HG02763 (cell line): ENCODE data around the gene VEGFC.

Experiments
- ATAC-seq: cut with Tn5 transposase; IDR thresholded peaks from one replicate; pipeline ENCODE4 v1.9.1; 2021; ENCODE audit warnings: mild to moderate bottlenecking, moderate library complexity; ENCODE audit not compliant: unreplicated experiment

VEGFC gene

DNA sequence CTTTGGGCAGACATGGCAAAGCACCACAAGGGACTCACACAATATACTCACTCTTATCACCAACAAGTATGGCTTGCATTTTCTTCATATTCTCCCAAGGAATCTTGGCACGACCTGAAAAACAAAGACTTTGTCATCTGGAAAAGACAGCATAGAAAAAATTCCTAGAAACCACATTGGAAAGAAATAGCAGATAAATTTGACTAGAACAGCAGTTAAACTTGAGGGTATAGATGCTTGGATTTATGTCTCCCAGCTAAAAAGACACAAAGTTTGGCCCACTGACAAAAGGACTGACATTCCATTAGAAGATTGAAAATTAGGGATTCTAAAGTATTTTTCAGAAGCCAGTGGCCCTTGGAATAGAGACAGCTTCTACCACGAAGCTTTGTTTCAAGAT, 6.9 kb upstream of the VEGFC start:
- ATAC-seq: no peak

DNA sequence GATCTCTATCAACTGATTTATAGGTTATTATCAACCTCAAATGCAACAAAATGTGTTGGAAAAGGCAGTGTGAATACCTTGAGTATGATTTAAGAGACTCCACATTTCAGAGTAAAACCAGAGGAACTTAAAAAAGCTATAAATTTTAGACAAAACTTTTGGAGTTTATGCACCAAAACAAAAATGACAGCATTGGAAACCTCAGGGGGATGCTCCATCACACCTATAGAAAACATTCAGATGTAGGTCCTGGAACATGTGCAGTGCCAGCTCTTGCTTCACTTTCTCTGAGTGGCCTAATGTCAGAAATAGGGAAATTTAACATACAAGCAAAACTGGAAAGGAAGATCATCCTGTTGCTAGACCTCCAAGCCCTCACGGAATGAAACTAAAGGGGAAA, 5.8 kb upstream of the VEGFC start:
- no peak for ATAC-seq

DNA sequence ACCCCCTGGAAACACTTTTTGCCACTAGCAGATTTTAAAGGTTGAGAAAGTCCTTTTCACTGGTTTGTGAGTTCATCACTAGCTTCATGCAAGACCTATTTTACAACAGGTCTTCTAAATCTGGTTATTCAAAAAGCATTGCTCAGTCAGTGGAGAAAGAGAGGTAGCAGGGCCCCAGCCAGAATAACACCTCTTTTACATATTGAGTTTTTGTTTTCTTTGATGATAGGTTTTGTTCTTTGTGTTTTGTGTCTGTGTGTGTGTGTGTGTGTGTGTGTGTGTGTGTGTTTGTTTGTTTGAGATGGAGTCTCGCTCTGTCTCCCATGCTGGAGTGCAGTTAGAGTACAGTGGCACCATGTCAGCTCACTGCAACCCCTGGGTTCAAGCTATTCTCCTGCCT, 2.7 kb upstream of the VEGFC start:
- ATAC-seq: no peak

- ATAC-seq: no peak
Observed at GRCh38 chr4:176794651-176795050, 1.9 kb upstream of the VEGFC start.

GRCh38 chr4:176794151-176794550, 1.4 kb upstream of the VEGFC start:
- ATAC-seq: no peak

- ATAC-seq: no peak
Observed at GRCh38 chr4:176793060-176793605, 411 bp upstream of the VEGFC start.

GRCh38 chr4:176791591-176792325, 964 bp downstream of the VEGFC start:
- no peak for ATAC-seq

GRCh38 chr4:176790398-176790797, 2.3 kb downstream of the VEGFC start:
- ATAC-seq: no peak

- ATAC-seq: no peak
Observed at GRCh38 chr4:176789955-176790354, 2.8 kb downstream of the VEGFC start.

- ATAC-seq: no peak
Observed at GRCh38 chr4:176788971-176789370, 3.8 kb downstream of the VEGFC start.

DNA sequence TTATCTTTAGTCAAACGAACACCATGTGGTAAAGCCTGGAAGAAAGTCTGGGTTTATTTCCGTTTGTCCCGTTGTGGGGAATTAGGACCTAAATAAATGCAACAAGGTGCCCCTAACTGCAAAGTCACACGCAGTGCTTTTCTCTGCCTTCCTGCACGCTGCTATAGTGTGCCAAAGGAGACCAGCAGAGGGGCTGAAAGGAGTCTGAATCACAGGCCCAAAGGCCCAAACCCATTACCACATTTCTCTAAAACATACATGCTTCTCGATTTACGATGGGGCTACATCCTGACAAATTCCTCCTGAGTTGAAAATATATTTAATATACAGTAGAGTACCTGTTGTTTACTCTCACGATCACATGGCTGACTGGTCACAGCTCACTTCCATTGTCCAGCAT, 4.5 kb downstream of the VEGFC start:
- ATAC-seq: no peak

GRCh38 chr4:176784816-176785215, 7.9 kb downstream of the VEGFC start:
- no peak for ATAC-seq

DNA sequence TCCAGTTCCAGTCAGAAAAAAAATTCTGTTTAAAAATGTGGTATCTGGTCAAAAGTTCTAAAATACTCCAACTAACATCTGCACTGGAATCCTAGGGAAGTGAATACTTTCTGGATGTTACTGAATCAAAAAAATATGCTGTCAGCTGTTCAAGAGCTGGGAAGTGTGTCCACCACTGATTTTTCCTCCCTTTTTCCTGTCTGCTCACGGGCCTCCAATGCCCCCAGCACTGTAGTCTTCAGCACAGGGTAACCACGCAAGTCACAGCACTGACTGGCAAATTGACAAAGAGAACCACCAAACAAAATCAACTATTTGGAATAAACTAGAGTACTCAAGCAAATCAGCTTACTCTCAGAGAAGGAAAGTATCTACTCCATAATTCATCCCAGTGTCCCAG, 9.9 kb downstream of the VEGFC start:
- no peak for ATAC-seq

- ATAC-seq: no peak
Observed at GRCh38 chr4:176782191-176782590, 10.5 kb downstream of the VEGFC start.

DNA sequence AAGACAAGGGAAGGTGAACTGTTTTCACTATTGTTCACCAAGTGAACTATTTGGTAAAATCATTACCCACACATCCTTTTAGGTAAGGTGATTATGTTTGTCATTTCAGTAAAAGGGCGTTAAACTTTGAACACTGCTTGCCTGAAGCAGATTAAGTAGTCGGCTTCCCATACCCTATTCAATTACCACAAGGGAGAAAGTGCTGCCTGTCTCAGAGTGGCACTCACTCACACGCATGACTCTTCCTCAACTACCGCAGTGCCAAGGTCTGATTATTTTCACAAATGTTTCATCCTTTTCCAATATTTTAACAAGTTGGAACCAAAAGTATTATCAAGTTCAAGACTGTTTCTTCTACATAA, 11.0 kb downstream of the VEGFC start:
- ATAC-seq: no peak

GRCh38 chr4:176780995-176781738, 11.6 kb downstream of the VEGFC start:
- no peak for ATAC-seq

- ATAC-seq: no peak
Observed at GRCh38 chr4:176779421-176779820, 13.3 kb downstream of the VEGFC start.

GRCh38 chr4:176778491-176778890, 14.2 kb downstream of the VEGFC start:
- ATAC-seq: no peak

- ATAC-seq: no peak
Observed at GRCh38 chr4:176778063-176778462, 14.7 kb downstream of the VEGFC start.

GRCh38 chr4:176775338-176775737, 17.4 kb downstream of the VEGFC start:
- ATAC-seq: no peak

DNA sequence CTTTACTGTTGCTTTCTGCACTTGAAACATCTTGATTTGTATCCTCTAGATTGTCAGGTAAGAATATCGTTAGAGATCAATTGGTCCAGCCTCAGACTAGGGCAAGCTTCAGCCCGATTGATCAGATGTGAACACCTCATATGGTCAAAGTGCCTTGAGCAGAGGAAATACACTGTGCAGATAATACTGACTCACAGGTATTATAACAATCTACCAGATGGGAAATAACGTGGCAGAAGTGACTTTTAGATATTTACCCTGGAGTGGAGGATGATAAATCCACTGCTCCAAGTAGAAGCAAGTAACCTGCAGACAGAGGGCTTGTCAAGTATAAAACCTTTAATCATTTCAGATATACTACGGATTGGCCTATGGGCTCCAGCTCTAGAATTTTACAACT, 17.9 kb downstream of the VEGFC start:
- ATAC-seq: no peak

- ATAC-seq: no peak
Observed at GRCh38 chr4:176769514-176769913, 23.2 kb downstream of the VEGFC start.
